ENCODE results near the gene SPATA3. TPM values are rescaled to one million over a fixed set of nuclear protein-coding genes. Genes with fewer than 3 reads are reported as not detected.

Gene SPATA3
- total RNA-seq, 1 experiment from 2014 or later: not detected

DNA sequence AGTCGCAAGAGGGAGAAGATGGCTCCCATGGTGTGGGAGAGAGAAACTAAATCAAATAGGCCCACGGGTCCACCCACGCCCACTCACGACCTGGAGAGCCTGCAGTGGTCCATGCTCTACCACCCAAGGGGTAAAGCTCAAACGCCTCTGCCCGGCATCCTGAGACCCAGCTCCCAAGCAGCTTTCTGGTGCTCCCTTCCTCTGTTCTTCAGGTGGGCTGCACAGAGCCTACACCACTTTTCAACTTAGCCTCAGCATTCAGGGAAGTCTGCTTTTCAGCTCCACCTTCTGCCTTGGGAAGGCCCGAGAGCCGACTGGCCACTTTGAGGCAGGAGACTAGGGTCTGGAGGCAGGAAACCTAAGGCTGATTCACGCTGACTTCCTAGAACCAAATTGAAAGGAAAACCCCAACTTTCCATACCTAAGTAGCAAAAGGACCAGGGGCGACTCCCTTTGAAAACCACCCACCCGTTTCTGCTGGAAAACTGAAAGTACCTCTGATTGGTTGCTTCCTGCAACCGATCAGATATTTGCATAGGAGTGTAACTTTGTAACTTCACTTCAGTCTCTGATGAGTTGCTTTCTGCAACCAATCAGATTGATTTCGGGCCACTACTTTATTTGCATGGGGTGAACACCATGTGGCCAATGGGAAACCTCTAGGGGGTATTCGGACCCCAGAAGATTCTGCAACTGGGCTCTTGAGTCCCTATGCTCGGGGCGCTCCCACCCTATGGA is 26.8 kb upstream of the SPATA3 start:
- DNase-seq (ENCODE audit: low read depth): peak; percentile 85

DNA sequence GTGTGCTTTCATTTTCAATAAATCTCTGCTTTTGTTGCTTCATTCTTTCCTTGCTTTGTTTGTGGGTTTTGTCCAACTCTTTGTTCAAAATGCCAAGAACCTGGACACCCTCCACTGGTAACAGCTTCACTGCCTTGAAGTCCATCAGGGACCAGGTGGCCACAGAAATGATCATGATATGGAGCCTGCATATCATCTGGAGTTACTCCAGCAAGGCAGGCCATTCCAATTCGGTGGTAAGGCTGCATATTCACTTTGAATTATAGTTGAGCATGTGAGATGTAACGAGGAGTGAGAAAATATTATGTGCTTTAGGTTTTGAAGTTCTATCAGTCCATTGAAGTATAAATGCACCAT is 26.3 kb upstream of the SPATA3 start:
- no peak for DNase-seq (ENCODE audit: low read depth)

DNA sequence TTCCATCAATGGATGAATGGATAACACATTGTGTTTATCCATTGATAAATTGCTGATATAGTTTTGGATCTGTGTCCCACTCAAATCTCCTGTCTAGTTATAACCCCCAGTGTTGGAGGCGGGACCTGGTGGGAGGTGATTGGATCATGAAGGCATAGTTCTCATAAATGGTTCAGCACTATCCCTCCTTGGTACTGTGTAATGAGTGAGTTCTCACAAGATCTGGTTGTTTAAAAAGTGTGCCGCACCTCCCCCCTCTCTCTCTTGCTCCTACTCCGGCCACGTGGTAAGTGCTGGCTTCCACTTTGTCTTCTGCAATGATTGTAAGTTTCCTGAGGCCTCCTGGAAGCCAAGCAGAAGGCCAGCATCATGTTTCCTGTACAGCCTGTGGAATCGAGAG is 23.9 kb upstream of the SPATA3 start:
- no peak for DNase-seq (ENCODE audit: low read depth)

GRCh38 chr2:230974096-230974913 is 21.6 kb upstream of the SPATA3 start:
- DNase-seq (ENCODE audit: low read depth): peak; percentile 98

DNA sequence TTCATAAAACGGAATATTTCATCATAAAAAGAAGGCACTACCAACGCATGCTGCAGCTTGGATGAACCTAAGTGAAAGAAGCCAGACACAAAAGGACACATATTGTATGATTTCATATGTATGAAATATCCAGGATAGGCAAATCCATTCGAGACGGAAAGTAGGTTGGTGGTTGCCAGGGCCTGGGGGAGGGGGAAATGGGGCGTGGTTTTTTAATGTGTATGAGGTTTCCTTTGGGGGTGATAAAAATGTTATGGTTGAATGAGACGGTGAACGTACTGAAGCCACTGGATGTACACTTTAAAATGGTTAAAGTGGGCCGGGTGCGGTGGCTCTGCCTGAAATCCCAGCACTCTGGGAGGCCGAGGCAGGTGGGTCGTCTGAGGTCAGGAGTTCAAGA is 20.0 kb upstream of the SPATA3 start:
- no peak for DNase-seq (ENCODE audit: low read depth)

GRCh38 chr2:230976671-230977171 is 19.2 kb upstream of the SPATA3 start:
- no peak for DNase-seq (ENCODE audit: low read depth)

DNA sequence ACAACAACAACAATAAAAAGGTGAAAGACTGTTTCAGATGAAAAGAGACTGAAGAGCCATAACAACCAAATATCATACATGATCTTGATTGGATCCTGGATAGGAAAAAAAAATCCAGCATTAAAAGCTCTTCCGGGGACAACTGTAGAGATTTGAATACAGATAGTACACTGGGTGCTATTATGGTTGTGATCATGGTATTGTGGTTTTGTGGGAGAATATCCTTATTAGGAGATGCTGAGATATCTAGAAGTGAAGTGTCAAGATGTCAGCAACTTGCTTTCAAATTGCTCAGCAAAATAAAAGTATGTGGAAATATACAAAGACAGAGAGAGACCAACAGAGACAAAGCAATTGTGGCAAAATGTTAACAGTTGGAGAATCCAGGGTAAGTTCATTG is 15.5 kb upstream of the SPATA3 start:
- peak; percentile 55 for DNase-seq (ENCODE audit: low read depth)

DNA sequence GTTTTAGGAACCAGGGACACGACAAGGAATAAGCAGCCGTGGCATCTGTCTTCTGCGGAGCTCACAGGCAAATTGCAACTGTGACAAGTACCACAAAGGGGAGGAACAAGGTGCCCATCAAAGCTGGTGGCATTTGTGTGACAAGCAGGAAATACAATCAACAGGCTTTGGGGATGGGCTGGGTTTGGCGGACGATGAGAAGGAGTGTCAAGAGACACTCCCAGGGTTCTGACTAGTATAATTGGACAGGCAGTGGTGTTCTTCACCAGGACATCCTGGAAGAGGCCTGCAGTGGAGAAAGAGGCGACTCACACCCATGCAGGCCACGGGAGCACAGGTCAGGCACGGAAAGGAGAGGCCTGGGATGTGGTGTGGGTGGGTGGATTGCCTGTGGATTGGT is 14.2 kb upstream of the SPATA3 start:
- DNase-seq (ENCODE audit: low read depth): no peak

DNA sequence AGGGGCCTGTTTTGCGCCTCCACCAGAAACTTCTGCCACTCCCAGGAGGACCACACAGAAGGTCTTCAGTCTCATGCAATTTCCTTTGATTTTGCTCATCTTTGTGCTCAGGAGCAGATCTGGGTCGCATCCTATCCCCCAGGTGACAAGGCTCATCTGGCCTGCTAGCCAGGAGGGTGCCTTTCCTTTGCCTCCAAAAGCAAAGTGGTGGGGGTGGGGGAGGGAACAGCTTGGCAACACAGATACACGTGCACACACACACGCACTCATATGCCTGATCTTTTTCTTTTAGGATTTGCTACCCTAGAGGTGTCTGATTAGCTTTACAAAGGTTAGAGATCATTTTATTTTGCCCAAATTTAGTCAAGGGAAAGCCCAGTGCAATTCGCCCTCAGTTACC is 13.8 kb upstream of the SPATA3 start:
- DNase-seq (ENCODE audit: low read depth): no peak

GRCh38 chr2:230982528-230982927 is 13.4 kb upstream of the SPATA3 start:
- DNase-seq (ENCODE audit: low read depth): no peak

DNA sequence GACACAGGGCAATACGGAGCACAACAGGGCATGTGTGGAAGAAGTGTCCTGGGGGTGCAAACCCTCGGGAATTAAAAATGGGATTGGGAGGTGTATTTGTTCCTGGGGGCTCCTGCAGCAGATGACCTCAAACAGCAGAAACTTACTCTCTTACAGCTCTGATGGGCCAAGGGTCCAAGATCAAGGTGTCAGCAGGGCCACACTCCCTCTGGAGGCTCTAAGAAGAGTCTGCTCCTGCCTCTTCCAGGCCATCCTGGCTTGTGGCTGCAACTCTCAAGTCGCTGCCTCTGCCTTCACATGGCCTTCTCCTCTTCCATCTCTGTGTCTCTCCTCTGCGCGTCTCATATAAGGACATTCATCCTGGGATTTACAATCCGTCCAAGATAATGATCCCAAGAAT is 12.4 kb upstream of the SPATA3 start:
- no peak for DNase-seq (ENCODE audit: low read depth)

DNA sequence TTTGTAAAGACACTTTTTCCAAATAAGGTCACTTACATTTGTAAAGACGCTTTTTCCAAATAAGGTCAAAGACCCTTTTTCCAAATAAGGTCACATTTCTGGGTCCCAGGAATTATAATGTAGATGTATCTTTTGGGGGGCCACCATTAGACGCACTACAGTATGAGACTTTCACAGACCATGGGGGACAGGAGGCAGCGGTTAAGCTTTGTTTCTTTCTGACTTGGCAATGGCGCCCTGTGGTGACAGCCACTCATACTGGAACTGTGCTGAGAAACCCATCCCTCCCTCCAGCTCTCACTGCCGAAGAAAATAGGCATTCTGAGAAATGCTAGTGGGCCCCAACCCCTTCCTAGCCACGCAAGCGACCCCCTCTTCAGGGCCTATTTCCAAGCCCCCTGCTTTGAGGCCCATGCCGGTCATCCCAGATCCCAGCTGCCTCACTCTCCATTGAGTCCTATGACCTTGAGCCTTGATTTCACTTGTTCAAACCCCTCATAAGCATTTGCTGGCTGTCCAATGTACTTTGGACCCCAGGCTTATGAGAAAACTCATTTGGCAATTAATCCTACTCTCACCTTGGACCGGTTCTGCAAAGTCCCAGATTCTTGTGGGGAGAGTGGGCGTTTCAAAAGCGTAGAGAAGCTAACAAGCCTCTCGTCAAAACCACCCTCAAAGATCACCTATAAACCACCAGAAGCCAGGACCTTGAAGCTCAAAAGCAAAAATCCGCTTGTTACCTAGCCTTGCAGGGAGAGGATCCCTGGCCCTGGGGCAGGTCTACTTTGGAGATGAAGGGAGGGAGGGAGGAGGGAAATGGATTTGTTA is 11.3 kb upstream of the SPATA3 start:
- no peak for DNase-seq (ENCODE audit: low read depth)

GRCh38 chr2:230985519-230986231 is 10.2 kb upstream of the SPATA3 start:
- DNase-seq (ENCODE audit: low read depth): no peak

DNA sequence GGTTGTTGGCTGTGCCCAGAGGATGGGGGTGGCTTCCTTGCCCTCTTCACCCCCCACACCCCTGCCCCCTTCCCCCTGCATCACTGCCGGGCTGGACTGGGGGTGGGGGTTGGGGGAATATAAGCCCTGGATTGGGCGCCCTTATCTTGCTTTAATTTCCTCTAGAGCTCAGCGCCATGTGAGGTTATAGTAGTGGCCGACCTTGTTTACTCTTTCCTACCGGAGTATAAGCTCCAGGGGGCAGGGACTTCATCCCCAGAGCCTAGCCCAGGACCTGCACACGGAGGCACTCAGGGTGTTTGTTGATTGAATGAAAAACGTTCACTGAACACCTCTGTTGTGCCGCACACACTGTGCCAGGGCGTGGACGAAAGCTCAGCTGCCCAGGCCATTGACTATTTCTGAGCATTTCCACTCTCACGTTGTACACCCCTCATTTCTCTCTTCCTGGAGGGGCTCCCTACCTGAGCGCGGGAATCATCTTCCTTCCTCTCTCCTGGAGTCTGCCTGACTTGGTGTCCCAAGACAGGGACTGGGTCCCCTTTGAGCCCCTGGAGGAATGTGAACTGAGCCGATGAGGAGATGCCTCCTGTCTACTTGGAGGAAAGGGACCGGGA is 9.3 kb upstream of the SPATA3 start:
- DNase-seq (ENCODE audit: low read depth): no peak

- peak; percentile 68 for DNase-seq (ENCODE audit: low read depth)
Measured at GRCh38 chr2:230987137-230988020, 8.5 kb upstream of the SPATA3 start.

DNA sequence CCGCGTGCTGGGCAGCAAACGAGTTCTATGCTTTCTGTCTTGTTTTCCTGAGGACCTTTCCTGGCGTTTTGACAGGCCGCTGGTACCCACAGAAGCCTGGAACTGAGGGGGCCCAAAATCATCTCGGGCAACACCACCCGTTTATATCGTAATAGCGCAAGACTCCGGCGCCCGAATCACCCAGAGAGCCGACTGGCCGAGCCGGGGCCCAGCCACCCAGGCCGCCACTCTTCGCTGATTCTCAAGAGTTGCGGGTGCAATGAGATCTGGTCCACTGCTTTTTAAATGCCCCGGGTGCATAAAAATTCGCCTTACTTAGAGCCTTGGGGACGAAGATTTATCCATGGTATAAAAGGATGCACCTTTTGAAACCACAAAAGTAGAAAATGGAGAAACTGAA is 6.2 kb upstream of the SPATA3 start:
- no peak for DNase-seq (ENCODE audit: low read depth)

DNA sequence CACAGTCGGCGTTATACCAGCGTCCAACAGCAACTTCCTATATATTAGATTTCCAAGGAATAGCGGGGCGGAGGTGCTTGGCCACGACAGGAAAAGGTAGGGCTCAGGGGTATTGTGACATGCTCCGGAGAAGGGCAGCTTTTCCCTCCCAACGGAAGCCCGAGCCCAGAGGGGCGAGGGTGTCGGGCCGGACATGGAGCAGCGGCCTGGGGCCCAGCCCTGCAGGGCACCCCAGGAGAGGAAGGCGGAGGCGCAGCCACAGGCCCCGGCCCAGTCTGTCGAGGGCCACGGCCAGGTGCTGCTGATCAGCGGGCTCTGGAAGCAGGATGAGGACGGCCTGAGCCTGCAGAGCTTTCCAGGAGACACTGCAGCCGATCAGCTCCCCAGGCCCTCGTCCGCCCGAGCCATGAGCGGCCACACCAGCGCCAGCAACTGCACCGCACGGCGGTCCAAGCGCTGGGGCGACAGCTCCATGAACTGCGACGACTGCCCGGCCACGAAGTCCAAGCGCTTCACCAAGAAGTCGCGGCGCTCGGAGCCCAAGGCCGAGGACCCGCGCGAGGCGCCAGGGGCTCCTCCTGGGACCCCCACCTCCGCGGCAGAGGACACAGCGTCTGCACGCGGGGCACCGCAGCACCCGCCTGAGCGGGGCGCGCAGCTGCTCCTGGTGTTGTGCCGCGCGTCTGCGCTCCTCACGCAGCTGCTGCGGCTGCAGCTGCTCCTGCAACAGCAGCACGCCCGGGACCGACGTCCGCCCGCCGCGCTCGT is 5.6 kb upstream of the SPATA3 start:
- no peak for DNase-seq (ENCODE audit: low read depth)

- no peak for DNase-seq (ENCODE audit: low read depth)
Measured at GRCh38 chr2:230990899-230991150, 5.1 kb upstream of the SPATA3 start.

DNA sequence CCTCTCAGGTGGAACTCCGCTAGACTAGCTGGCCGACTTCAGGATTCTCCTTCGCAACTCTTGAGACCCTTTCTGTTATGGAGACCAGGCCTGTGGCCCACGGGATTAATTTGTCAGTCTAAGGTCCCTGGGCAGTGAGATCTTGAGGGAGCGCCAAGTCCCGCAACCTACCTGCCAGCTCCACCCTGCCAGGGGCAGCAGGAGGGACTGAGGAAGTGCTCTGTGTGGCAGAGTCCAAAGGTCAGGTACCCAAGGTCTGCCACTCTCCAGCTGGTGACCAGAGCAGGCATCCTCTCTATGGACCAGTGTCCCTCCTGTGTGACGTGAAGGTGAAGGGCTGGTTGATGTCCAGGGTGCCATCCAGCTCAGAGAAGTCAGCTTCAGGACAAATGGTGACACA is 4.3 kb upstream of the SPATA3 start:
- no peak for DNase-seq (ENCODE audit: low read depth)

DNA sequence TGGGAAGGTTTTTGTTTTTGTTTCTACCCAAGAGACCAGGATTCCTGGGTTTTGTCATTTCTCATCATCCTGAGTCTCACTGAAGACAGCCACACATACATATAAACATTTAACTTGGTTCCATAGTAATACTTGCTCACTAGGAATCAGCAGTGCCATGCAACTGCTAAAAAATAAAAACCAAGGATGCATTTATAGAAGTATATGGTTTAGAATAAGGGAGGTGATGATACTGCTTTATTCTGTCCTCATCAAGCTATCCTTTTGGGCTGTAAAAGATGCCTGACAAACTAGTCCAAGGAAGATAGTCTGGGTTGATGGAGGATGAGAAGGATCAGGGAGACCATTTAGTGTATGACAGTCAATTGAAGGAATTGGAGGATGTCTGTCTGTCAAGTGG is 740 bp downstream of the SPATA3 start:
- no peak for DNase-seq (ENCODE audit: low read depth)
